Measurements from ENCODE around the gene ADORA2B.

- no peak for TF ChIP-seq CTCF (IDR thresholded peaks at IDR 0.05)
- TF ChIP-seq POLR2AphosphoS5 (IDR thresholded peaks at IDR 0.05): no peak
- TF ChIP-seq POLR2A (IDR thresholded peaks at IDR 0.05): no peak
Measured at GRCh38 chr17:15919466-15919865, 25.5 kb upstream of the ADORA2B start.
